Progenitor cell of endocrine pancreas (in vitro differentiated cells): ENCODE measurements around the gene AP5M1. TPM values are rescaled to one million over a fixed set of nuclear protein-coding genes. Genes with fewer than 3 reads are reported as not detected.
A peak's percentile ranks its signal among the peaks of the same experiment; 100 is the strongest.

ENCODE experiments used
- DNase-seq: peaks from one replicate; pipeline ENCODE4 v3.0.0; 2021; ENCODE audit warnings: low spot score; ENCODE audit not compliant: unreplicated experiment
- H3K27ac Mint-ChIP-seq: 2 replicates; pipeline ENCODE4 v1.8.0; 2021; ENCODE audit warnings: mild to moderate bottlenecking, moderate library complexity, mixed read lengths
- H3K27me3 Mint-ChIP-seq: 2 replicates; pipeline ENCODE4 v1.8.0; 2021; ENCODE audit warnings: mixed read lengths
- H3K36me3 Mint-ChIP-seq: 2 replicates; pipeline ENCODE4 v1.8.0; 2022; ENCODE audit warnings: mixed read lengths; ENCODE audit not compliant: insufficient read depth
- H3K4me1 Mint-ChIP-seq: 2 replicates; pipeline ENCODE4 v1.8.0; 2021; ENCODE audit warnings: low read depth, mixed read lengths
- H3K4me3 Mint-ChIP-seq: 2 replicates; pipeline ENCODE4 v1.8.0; 2021; ENCODE audit warnings: low read depth, mild to moderate bottlenecking, moderate library complexity, mixed read lengths
- H3K9me3 Mint-ChIP-seq: 2 replicates; pipeline ENCODE4 v1.8.0; 2021; ENCODE audit warnings: low read depth, mixed read lengths
- CTCF ChIP-seq: fragments of 200-600 bp; sonication (generic); IDR thresholded peaks from one replicate; pipeline ENCODE4 v1.5.0; 2021; ENCODE audit warnings: antibody characterized with exemption, mild to moderate bottlenecking; ENCODE audit not compliant: unreplicated experiment
- total RNA-seq: library from RNA; stranded (reverse); gene quantifications from 2 replicates; pipeline ENCODE4 v1.2.1, GENCODE V29; 2021

Gene AP5M1
- total RNA-seq, 1 donor from 2014 or later: 48.1 TPM

GRCh38 chr14:57293866-57294837 is 25.4 kb downstream of the AP5M1 start:
- no peak for DNase-seq
- no peak overlapping the region for H3K27ac Mint-ChIP-seq
- no peaks in the 10 kb centered on the region for H3K9me3 Mint-ChIP-seq
- TF ChIP-seq CTCF: peak; percentile 49
- no peak overlapping the region for H3K4me3 Mint-ChIP-seq
- H3K27me3 Mint-ChIP-seq: no peaks in the 10 kb centered on the region
- peaks cover 7% of the 10 kb centered on the region for H3K4me1 Mint-ChIP-seq
- no peaks in the 10 kb centered on the region for H3K36me3 Mint-ChIP-seq

- Mint-ChIP-seq H3K27me3 (no peaks in the 10 kb centered on the region), H3K4me1 (peaks cover 7% of the 10 kb centered on the region), H3K4me3 (no peak overlapping the region), H3K27ac (no peak overlapping the region), H3K9me3 (no peaks in the 10 kb centered on the region), H3K36me3 (no peaks in the 10 kb centered on the region)
- TF ChIP-seq CTCF: no peak
- no peak for DNase-seq
Observed at GRCh38 chr14:57295239-57295638, 26.5 kb downstream of the AP5M1 start.

GRCh38 chr14:57297852-57298251 is 29.1 kb downstream of the AP5M1 start:
- H3K27me3 Mint-ChIP-seq: no peaks in the 10 kb centered on the region
- H3K4me3 Mint-ChIP-seq: no peak overlapping the region
- no peaks in the 10 kb centered on the region for H3K36me3 Mint-ChIP-seq
- no peak overlapping the region for H3K27ac Mint-ChIP-seq
- H3K4me1 Mint-ChIP-seq: no peaks in the 10 kb centered on the region
- H3K9me3 Mint-ChIP-seq: no peaks in the 10 kb centered on the region
- no peak for TF ChIP-seq CTCF
- no peak for DNase-seq

- Mint-ChIP-seq H3K27ac (no peak overlapping the region), H3K27me3 (peaks cover under 1% of the 10 kb centered on the region), H3K36me3 (no peaks in the 10 kb centered on the region), H3K4me1 (no peaks in the 10 kb centered on the region), H3K4me3 (no peak overlapping the region), H3K9me3 (no peaks in the 10 kb centered on the region)
- DNase-seq: no peak
- no peak for TF ChIP-seq CTCF
Observed at GRCh38 chr14:57299511-57299910, 30.7 kb downstream of the AP5M1 start.

- no peaks in the 10 kb centered on the region for H3K9me3 Mint-ChIP-seq
- H3K36me3 Mint-ChIP-seq: no peaks in the 10 kb centered on the region
- no peak for TF ChIP-seq CTCF
Observed at GRCh38 chr14:57302883-57303282, 34.1 kb downstream of the AP5M1 start.

More at GRCh38 chr14:57302883-57303282, 34.1 kb downstream of the AP5M1 start:
- Mint-ChIP-seq H3K27ac (no peak overlapping the region), H3K4me1 (no peaks in the 10 kb centered on the region), H3K27me3 (peaks cover 5% of the 10 kb centered on the region), H3K4me3 (no peak overlapping the region)
- no peak for DNase-seq
